NCI-H69 (cell line): ENCODE measurements around the gene MYO1D.
"Not testable (repeated sequence)": the region's sequence is repeated elsewhere in the genome, so short reads cannot be mapped to it uniquely, and the experiment has no call there.

Experiments used
- DNase-seq: peaks from one replicate; lab custom pipeline; 2025; lab: John Stamatoyannopoulos, UW

Gene MYO1D

GRCh38 chr17:32461498-32461852 lies 415.4 kb downstream of the MYO1D start:
- no peak for DNase-seq

- DNase-seq = no peak
Measured at GRCh38 chr17:32460054-32460453, 416.9 kb downstream of the MYO1D start.

- no peak for DNase-seq
Measured at GRCh38 chr17:32458371-32458770, 418.6 kb downstream of the MYO1D start.

- no peak for DNase-seq
Measured at GRCh38 chr17:32453370-32453769, 423.6 kb downstream of the MYO1D start.

- no peak for DNase-seq
Measured at GRCh38 chr17:32452281-32452680, 424.6 kb downstream of the MYO1D start.

- DNase-seq = no peak
Measured at GRCh38 chr17:32451879-32452278, 425.0 kb downstream of the MYO1D start.

- DNase-seq = not testable (repeated sequence)
Measured at GRCh38 chr17:32450379-32450778, 426.5 kb downstream of the MYO1D start.

GRCh38 chr17:32449963-32450362 lies 427.0 kb downstream of the MYO1D start:
- DNase-seq = no peak

- no peak for DNase-seq
Measured at GRCh38 chr17:32446949-32447348, 430.0 kb downstream of the MYO1D start.

GRCh38 chr17:32445971-32446370 lies 431.0 kb downstream of the MYO1D start:
- DNase-seq = no peak

- DNase-seq = peak; percentile 19
Measured at GRCh38 chr17:32445497-32445896, 431.4 kb downstream of the MYO1D start.

- DNase-seq = peak; percentile 59
Measured at GRCh38 chr17:32445074-32445415, 431.9 kb downstream of the MYO1D start.

GRCh38 chr17:32444301-32445073 lies 432.4 kb downstream of the MYO1D start, which contains the start of gene PSMD11:
PSMD11 (plus strand) TSS chr17:32444510; CDS start chr17:32444524, 14 bp downstream.
- DNase-seq = peak; percentile 99

- no peak for DNase-seq
Measured at GRCh38 chr17:32443827-32444300, 433.1 kb downstream of the MYO1D start.
